Kidney (tissue), 14 donors: ENCODE measurements around the gene HHLA2. TPM values are rescaled to one million over a fixed set of nuclear protein-coding genes. Genes with fewer than 3 reads are reported as not detected.
"Not testable (repeated sequence)": the region's sequence is repeated elsewhere in the genome, so short reads cannot be mapped to it uniquely, and the experiment has no call there.

Experiments used
- DNase-seq, 5 donors: peaks; one replicate each; pipeline ENCODE4 v3.0.0-alpha.2; 2013 to 2020
- FAIRE-seq: peaks from 2 replicates; lab custom pipeline; 2012; peaks lifted over from hg19 to GRCh38; lab: Jason Lieb, UNC
- H3K27ac ChIP-seq, 2 donors: one replicate each; pipeline ENCODE4 v1.7.0; 2013; ENCODE audit warnings: low read depth in 2 of 2, low read length in 2 of 2, inconsistent platforms in 1 of 2
- H3K27me3 ChIP-seq: one replicate; pipeline ENCODE4 v1.7.1; 2013; ENCODE audit warnings: low read length, inconsistent platforms; ENCODE audit not compliant: control insufficient read depth, insufficient read depth
- H3K36me3 ChIP-seq, 3 donors: one replicate each; pipeline versions ENCODE4 v1.7.0 to v1.7.1; 2013; ENCODE audit warnings: low read length in 3 of 3, control low read depth in 1 of 3, inconsistent platforms in 1 of 3; ENCODE audit not compliant: insufficient read depth in 3 of 3, control insufficient read depth in 2 of 3
- H3K4me1 ChIP-seq, 3 donors: one replicate each; pipeline versions ENCODE4 v1.7.0 to v1.7.1; 2013; ENCODE audit warnings: low read length in 3 of 3, inconsistent platforms in 1 of 3, low read depth in 1 of 3; ENCODE audit not compliant: control insufficient read depth in 2 of 3, insufficient read depth in 2 of 3
- H3K4me3 ChIP-seq, 3 donors: one replicate each; pipeline versions ENCODE4 v1.7.0 to v1.8.1; 2013; ENCODE audit warnings: low read length in 3 of 3, control low read depth in 1 of 3, inconsistent platforms in 1 of 3
- H3K9ac ChIP-seq, 3 donors: one replicate each; pipeline versions ENCODE4 v1.7.0 to v1.7.1; 2013; ENCODE audit warnings: low read length in 3 of 3, control low read depth in 1 of 3, inconsistent platforms in 1 of 3
- H3K9me3 ChIP-seq, 3 donors: one replicate each; pipeline versions ENCODE4 v1.7.0 to v1.7.1; 2013; ENCODE audit warnings: low read length in 3 of 3, control low read depth in 1 of 3, inconsistent platforms in 1 of 3; ENCODE audit not compliant: control insufficient read depth in 2 of 3, insufficient read depth in 1 of 3
- CTCF ChIP-seq: IDR thresholded peaks from 3 replicates; pipeline ENCODE4 v1.5.1; 2012; ENCODE audit warnings: mild to moderate bottlenecking, moderate library complexity, borderline replicate concordance; ENCODE audit not compliant: insufficient read depth; ENCODE audit errors: extremely low read depth
- intact Hi-C: fragments of 100-400 bp; cut with DNase I; formaldehyde crosslinking; loops from one replicate; pipeline ENCODE4 v1.11.1; 2022
- polyA plus RNA-seq: library from polyadenylated mRNA; stranded (reverse); fragments of 350-450 nt; fragmentation: Illumina TruSeq; extraction: RNeasy Lipid Tissue Mini Kit (QIAGEN cat#74804); gene quantifications from one replicate; pipeline ENCODE4 v1.2.3, GENCODE V29; 2014; ENCODE audit warnings: low read depth, low replicate concordance; ENCODE audit not compliant: insufficient read depth
- total RNA-seq: library from RNA; stranded (reverse); fragmentation: NEBNext Ultra II Directional; extraction: Animal tissue kit (Norgen Biotek cat#: 25700); gene quantifications from one replicate; pipeline ENCODE4 v1.2.1, GENCODE V29; 2021
- donor health status: control.
- donor health status: control.
- donor health status: control.
- donor health status: control.
- donor health status: control.
- donor health status: DM: yes; HTN: yes; CAD: no.
- donor health status: Normal renal cell carcinoma (clear cell type).

Gene HHLA2
- total and polyA plus RNA-seq, 2 donors from 2014 or later = 5.1 to 18.8 TPM

GRCh38 chr3:108283006-108283405, 13.3 kb upstream of the HHLA2 start:
- Histone ChIP-seq H3K9me3 (peaks cover 0 to 12% (median 0%) of the 10 kb centered on the region in 3 donors), H3K4me1 (no peaks in the 10 kb centered on the region), H3K36me3 (no peaks in the 10 kb centered on the region), H3K27me3 (no peaks in the 10 kb centered on the region), H3K27ac (no peak overlapping the region), H3K9ac (no peak overlapping the region), H3K4me3 (no peak overlapping the region)
- DNase-seq (no peak), FAIRE-seq (no peak)
- intact Hi-C loops = no loop called here
- no peak for TF ChIP-seq CTCF

- FAIRE-seq = no peak
- intact Hi-C loops = no loop called here
- no peak for DNase-seq
- H3K27ac ChIP-seq = no peak overlapping the region
- no peaks in the 10 kb centered on the region for H3K4me1 ChIP-seq
- no peaks in the 10 kb centered on the region for H3K36me3 ChIP-seq
- H3K4me3 ChIP-seq = no peak overlapping the region
- no peaks in the 10 kb centered on the region for H3K27me3 ChIP-seq
- no peak overlapping the region for H3K9ac ChIP-seq
- H3K9me3 ChIP-seq = peaks cover 0 to 9% (median 0%) of the 10 kb centered on the region in 3 donors
- TF ChIP-seq CTCF = no peak
Measured at GRCh38 chr3:108283989-108284388, 12.4 kb upstream of the HHLA2 start.

- H3K9me3 ChIP-seq = no peaks in the 10 kb centered on the region
- H3K27me3 ChIP-seq = no peaks in the 10 kb centered on the region
- no peak for FAIRE-seq
- no peak for TF ChIP-seq CTCF
- no peaks in the 10 kb centered on the region for H3K4me1 ChIP-seq
- no peak for DNase-seq
- H3K4me3 ChIP-seq = no peak overlapping the region
- no peak overlapping the region for H3K9ac ChIP-seq
- intact Hi-C loops = no loop called here
- no peaks in the 10 kb centered on the region for H3K36me3 ChIP-seq
- H3K27ac ChIP-seq = no peak overlapping the region
Measured at GRCh38 chr3:108285176-108285575, 11.2 kb upstream of the HHLA2 start.

GRCh38 chr3:108287146-108287545, 9.2 kb upstream of the HHLA2 start:
- Histone ChIP-seq H3K9ac (no peak overlapping the region), H3K27me3 (no peaks in the 10 kb centered on the region), H3K36me3 (no peaks in the 10 kb centered on the region), H3K4me1 (no peaks in the 10 kb centered on the region), H3K27ac (no peak overlapping the region), H3K9me3 (no peaks in the 10 kb centered on the region), H3K4me3 (no peak overlapping the region)
- DNase-seq (no peak), FAIRE-seq (no peak)
- TF ChIP-seq CTCF = no peak
- intact Hi-C loops = no loop called here

- H3K27ac ChIP-seq, FAIRE-seq, H3K4me3 ChIP-seq, H3K4me1 ChIP-seq, intact Hi-C loops, H3K27me3 ChIP-seq, H3K36me3 ChIP-seq, H3K9me3 ChIP-seq, H3K9ac ChIP-seq, DNase-seq: not testable (repeated sequence)
Measured at GRCh38 chr3:108288193-108288592, 8.2 kb upstream of the HHLA2 start.
